ENCODE measurements around the gene PHETA1.

PHETA1 gene

GRCh38 chr12:111368291-111368787 is 556 bp downstream of the PHETA1 start:
- DNase-seq (ENCODE audit: low spot score) = no peak

GRCh38 chr12:111367661-111368221 is 1.2 kb downstream of the PHETA1 start:
- DNase-seq (ENCODE audit: low spot score) = no peak

- DNase-seq (ENCODE audit: low spot score) = no peak
Observed at GRCh38 chr12:111366583-111366982, 2.3 kb downstream of the PHETA1 start.

- DNase-seq (ENCODE audit: low spot score) = no peak
Observed at GRCh38 chr12:111366075-111366474, 2.8 kb downstream of the PHETA1 start.

GRCh38 chr12:111363578-111363977 is 5.3 kb downstream of the PHETA1 start:
- no peak for DNase-seq (ENCODE audit: low spot score)

- no peak for DNase-seq (ENCODE audit: low spot score)
Observed at GRCh38 chr12:111362687-111363475, 6.0 kb downstream of the PHETA1 start.

- DNase-seq (ENCODE audit: low spot score) = no peak
Observed at GRCh38 chr12:111361717-111362576, 6.9 kb downstream of the PHETA1 start.

GRCh38 chr12:111361073-111361716 is 7.7 kb downstream of the PHETA1 start:
- no peak for DNase-seq (ENCODE audit: low spot score)

- DNase-seq (ENCODE audit: low spot score) = no peak
Observed at GRCh38 chr12:111360325-111360930, 8.5 kb downstream of the PHETA1 start.

- no peak for DNase-seq (ENCODE audit: low spot score)
Observed at GRCh38 chr12:111359914-111360276, 9.0 kb downstream of the PHETA1 start.

GRCh38 chr12:111359231-111359913 is 9.5 kb downstream of the PHETA1 start:
- DNase-seq (ENCODE audit: low spot score) = no peak

GRCh38 chr12:111355201-111355925 is 13.5 kb downstream of the PHETA1 start:
- DNase-seq (ENCODE audit: low spot score) = no peak

- no peak for DNase-seq (ENCODE audit: low spot score)
Observed at GRCh38 chr12:111354511-111354910, 14.4 kb downstream of the PHETA1 start.

GRCh38 chr12:111353603-111354295 is 15.1 kb downstream of the PHETA1 start:
- DNase-seq (ENCODE audit: low spot score) = no peak

- DNase-seq (ENCODE audit: low spot score) = no peak
Observed at GRCh38 chr12:111353026-111353425, 15.9 kb downstream of the PHETA1 start.

- no peak for DNase-seq (ENCODE audit: low spot score)
Observed at GRCh38 chr12:111352296-111352993, 16.4 kb downstream of the PHETA1 start.

- DNase-seq (ENCODE audit: low spot score) = no peak
Observed at GRCh38 chr12:111351026-111351425, 17.9 kb downstream of the PHETA1 start.

GRCh38 chr12:111349748-111350520 is 19.0 kb downstream of the PHETA1 start:
- DNase-seq (ENCODE audit: low spot score) = no peak
